B cell (primary cell): Measurements from ENCODE around the gene POLR3K. TPM values are rescaled to one million over a fixed set of nuclear protein-coding genes. Genes with fewer than 3 reads are reported as not detected.

Source experiments
- ATAC-seq: fragments of 200-7000 bp; cut with Tn5 transposase; one replicate; pipeline ENCODE4 v1.10.0; 2021; ENCODE audit warnings: low read depth, mild to moderate bottlenecking, moderate number of reproducible peaks, moderate library complexity
- CTCF ChIA-PET: fragments of 350-600 bp; sonication (Branson Sonifier 250); formaldehyde crosslinking; loops from one replicate; lab custom pipeline; 2021; ENCODE audit warnings: antibody characterized with exemption, inconsistent platforms; lab: Charles Lee
- POLR2A ChIA-PET: fragments of 350-600 bp; sonication (Branson Sonifier 250); formaldehyde crosslinking; loops from one replicate; lab custom pipeline; 2021; ENCODE audit warnings: antibody characterized with exemption; lab: Charles Lee
- DNase-seq: peaks from one replicate; pipeline ENCODE4 v3.0.0; 2013
- H2AFZ ChIP-seq: 2 replicates; pipeline ENCODE4 v1.6.1; 2012; ENCODE audit warnings: mild to moderate bottlenecking, low read depth, low read length; ENCODE audit not compliant: insufficient read depth, poor library complexity, severe bottlenecking
- H3K27ac ChIP-seq, 2 donors: 1 replicate in 1 of 2; 2 replicates in 1 of 2; pipeline ENCODE4 v1.5.1; 2012 to 2013; ENCODE audit warnings: low read length in 2 of 2, mild to moderate bottlenecking in 2 of 2, moderate library complexity in 1 of 2
- H3K27me3 ChIP-seq, 4 experiments: fragments of 200-600 bp in 1 of 4; sonication (generic) in 1 of 4; replicated peaks in 1 of 4; 1 replicate in 2 of 4; 2 replicates in 2 of 4; pipeline versions ENCODE4 v1.6.1 to v1.7.0; 2013 to 2016; ENCODE audit warnings: low read length in 3 of 4, mild to moderate bottlenecking in 2 of 4, mixed read lengths in 1 of 4, moderate library complexity in 1 of 4; ENCODE audit not compliant: insufficient read depth in 4 of 4, control insufficient read depth in 3 of 4; ENCODE audit errors: control extremely low read depth in 1 of 4
- H3K36me3 ChIP-seq, 2 experiments: replicated peaks in 1 of 2; 1 replicate in 1 of 2; 2 replicates in 1 of 2; pipeline versions ENCODE4 v1.6.1 to v1.7.1; 2013; ENCODE audit warnings: low read length in 1 of 2; ENCODE audit not compliant: insufficient read depth in 2 of 2, control insufficient read depth in 1 of 2; ENCODE audit errors: control extremely low read depth in 1 of 2, extremely low read depth in 1 of 2
- H3K4me1 ChIP-seq, 2 donors: fragments of 200-600 bp in 1 of 2; sonication (generic) in 1 of 2; 1 replicate in 1 of 2; 2 replicates in 1 of 2; pipeline versions ENCODE4 v1.5.1 to v1.6.1; 2013 to 2017; ENCODE audit warnings: low read length in 2 of 2; ENCODE audit not compliant: control insufficient read depth in 2 of 2, insufficient read depth in 2 of 2
- H3K4me2 ChIP-seq: replicated peaks from 2 replicates; pipeline ENCODE3; 2012; ENCODE audit warnings: mild to moderate bottlenecking, low read depth, low read length; ENCODE audit not compliant: poor library complexity, severe bottlenecking
- H3K4me3 ChIP-seq, 5 experiments: fragments of 200-600 bp in 1 of 5; sonication (generic) in 1 of 5; 1 replicate in 3 of 5; 2 replicates in 2 of 5; pipeline versions ENCODE4 v1.5.1 to v1.7.0; 2011 to 2016; ENCODE audit warnings: low read length in 4 of 5, mild to moderate bottlenecking in 4 of 5, low read depth in 2 of 5, control low read depth in 1 of 5, moderate library complexity in 1 of 5; ENCODE audit not compliant: insufficient read depth in 1 of 5; ENCODE audit errors: control extremely low read depth in 1 of 5, extremely low read depth in 1 of 5
- H3K79me2 ChIP-seq: fragments of 200-600 bp; sonication (generic); one replicate; pipeline ENCODE4 v1.6.0; 2016; ENCODE audit warnings: low read length; ENCODE audit not compliant: control insufficient read depth, insufficient read depth
- H3K9ac ChIP-seq: fragments of 200-600 bp; sonication (generic); 2 replicates; pipeline ENCODE4 v1.6.1; 2017; ENCODE audit warnings: mild to moderate bottlenecking, low read length, moderate library complexity
- H3K9me3 ChIP-seq, 3 donors: one replicate each; pipeline versions ENCODE4 v1.6.1 to v1.7.1; 2013; ENCODE audit warnings: low read length in 2 of 3; ENCODE audit not compliant: control insufficient read depth in 2 of 3, insufficient read depth in 1 of 3; ENCODE audit errors: control extremely low read depth in 1 of 3
- H4K20me1 ChIP-seq: 2 replicates; pipeline ENCODE4 v1.6.0; 2012; ENCODE audit warnings: mild to moderate bottlenecking, low read length; ENCODE audit not compliant: insufficient read depth, control insufficient read depth, poor library complexity, severe bottlenecking
- H3K27ac Mint-ChIP-seq: one replicate; pipeline ENCODE4 v1.8.0; 2021; ENCODE audit warnings: mixed read lengths
- H3K27me3 Mint-ChIP-seq: one replicate; pipeline ENCODE4 v1.8.0; 2021; ENCODE audit warnings: mixed read lengths
- H3K4me1 Mint-ChIP-seq: one replicate; pipeline ENCODE4 v1.8.0; 2021; ENCODE audit warnings: mixed read lengths
- H3K4me3 Mint-ChIP-seq: one replicate; pipeline ENCODE4 v1.8.0; 2021; ENCODE audit warnings: mixed read lengths
- H3K9me3 Mint-ChIP-seq: one replicate; pipeline ENCODE4 v1.8.0; 2022; ENCODE audit warnings: mixed read lengths; ENCODE audit not compliant: insufficient read depth
- CTCF ChIP-seq: fragments of 200-600 bp; IDR thresholded peaks from one replicate; pipeline ENCODE4 v1.8.0; 2022; ENCODE audit warnings: antibody characterized with exemption, mild to moderate bottlenecking
- EZH2 ChIP-seq: IDR thresholded peaks from 2 replicates; pipeline ENCODE4 v1.6.1; 2012; ENCODE audit warnings: borderline replicate concordance, low read depth, mild to moderate bottlenecking, moderate library complexity, low read length; ENCODE audit not compliant: insufficient read depth, poor library complexity, severe bottlenecking
- WGBS: methylation state at CpG from one replicate; pipeline ENCODE4 v1.1.5; 2013; ENCODE audit warnings: missing lambda C conversion rate; ENCODE audit not compliant: insufficient coverage; 5-methylcytosine and 5-hydroxymethylcytosine counted together
- intact Hi-C: fragments of 100-400 bp; cut with micrococcal nuclease; formaldehyde crosslinking; loops from one replicate; pipeline ENCODE4 v1.10.0; 2022
- polyA plus RNA-seq: library from polyadenylated mRNA; depleted of rRNA; stranded (reverse); fragments of >200 nt; gene quantifications from 2 replicates; pipeline ENCODE4 v1.2.3, GENCODE V29; 2012
- total RNA-seq, 2 donors: library from RNA; stranded (reverse); fragments of 120-200 nt in 1 of 2; gene quantifications; 1 replicate in 1 of 2; 2 replicates in 1 of 2; pipeline versions ENCODE4 v1.2.3 to v1.2.4, GENCODE V29; 2013 to 2022

POLR3K gene
- total and polyA plus RNA-seq, 2 donors (not counting 1 experiment from before 2014, with no cell fraction given): 26.3 to 34.9 TPM

GRCh38 chr16:35678-36305, 17.6 kb downstream of the POLR3K start:
- H3K4me1 Mint-ChIP-seq: peaks cover 71% of the 10 kb centered on the region
- Histone ChIP-seq H3K9me3 (no peaks in the 10 kb centered on the region), H3K4me3 (peak overlapping the region in 4 of 5 experiments; percentile 14 to 74 (median 69)), H4K20me1 (no peaks in the 10 kb centered on the region), H3K4me2 (peak overlapping the region; percentile 89), H3K4me1 (peaks cover 66 to 72% of the 10 kb centered on the region in 2 donors), H3K36me3 (no peaks in the 10 kb centered on the region), H3K79me2 (peaks cover 50% of the 10 kb centered on the region), H3K27ac (peak overlapping the region; percentile 91 to 99), H3K9ac (peak overlapping the region; percentile 73), H2AFZ (no peak overlapping the region), H3K27me3 (no peaks in the 10 kb centered on the region)
- peak overlapping the region; percentile 92 for H3K4me3 Mint-ChIP-seq
- intact Hi-C loops: no loop called here
- no peaks in the 10 kb centered on the region for H3K9me3 Mint-ChIP-seq
- DNase-seq: no peak
- H3K27ac Mint-ChIP-seq: peak overlapping the region; percentile 94
- ChIA-PET POLR2A (no interaction called here), CTCF (interaction anchor here (1.4 to 1.9 kb wide), 3 partner anchors 18 to 71 kb away, joined by 5 to 8 read pairs (median 6); partner anchors contain the start of genes POLR3K and SNRNP25)
- no peak for TF ChIP-seq CTCF
- no peak for TF ChIP-seq EZH2
- ATAC-seq: no peak
- WGBS: 86% methylated on average over 10 of the region's 11 CpGs
- no peaks in the 10 kb centered on the region for H3K27me3 Mint-ChIP-seq

- Histone ChIP-seq H3K79me2 (peaks cover 50% of the 10 kb centered on the region), H3K36me3 (no peaks in the 10 kb centered on the region), H3K9ac (peak overlapping the region; percentile 73), H3K27me3 (no peaks in the 10 kb centered on the region), H3K27ac (peak overlapping the region; percentile 91 to 99), H3K4me3 (peak overlapping the region; percentile 54 to 74 (median 70)), H3K4me1 (peaks cover 65 to 73% of the 10 kb centered on the region in 2 donors), H3K9me3 (no peaks in the 10 kb centered on the region), H2AFZ (peak overlapping the region; percentile 42), H4K20me1 (no peaks in the 10 kb centered on the region), H3K4me2 (peak overlapping the region; percentile 89)
- intact Hi-C loops: no loop called here
- Mint-ChIP-seq H3K27ac (peak overlapping the region; percentile 94), H3K27me3 (no peaks in the 10 kb centered on the region), H3K9me3 (no peaks in the 10 kb centered on the region), H3K4me3 (peak overlapping the region; percentile 92), H3K4me1 (peaks cover 75% of the 10 kb centered on the region)
- ATAC-seq (peak; percentile 55), DNase-seq (peak; percentile 84)
- ChIA-PET POLR2A (interaction anchor here (0.7 to 1.6 kb wide), 2 partner anchors 14 to 18 kb away, joined by 3 to 5 read pairs; partner anchors contain the start of genes POLR3K and SNRNP25), CTCF (interaction anchor here (1.4 to 1.9 kb wide), 3 partner anchors 18 to 72 kb away, joined by 5 to 8 read pairs (median 6); partner anchors contain the start of genes POLR3K and SNRNP25)
- 48% methylated on average over 17 of the region's 17 CpGs for WGBS
- TF ChIP-seq EZH2 (no peak), CTCF (no peak)
Measured at GRCh38 chr16:35011-35677, 18.3 kb downstream of the POLR3K start.
